Keratinocyte (primary cell): ENCODE results near the gene SH2B2. TPM values are rescaled to one million over a fixed set of nuclear protein-coding genes. Genes with fewer than 3 reads are reported as not detected.
"Not testable (repeated sequence)": the region's sequence is repeated elsewhere in the genome, so short reads cannot be mapped to it uniquely, and the experiment has no call there.

Experiments
- DNase-seq: peaks from one replicate; pipeline ENCODE4 v3.0.0-alpha.2; 2011; ENCODE audit warnings: low read depth, missing footprints, low spot score
- FAIRE-seq: peaks from 2 replicates; lab custom pipeline; 2011; peaks lifted over from hg19 to GRCh38; lab: Jason Lieb, UNC
- H2AFZ ChIP-seq: 2 replicates; pipeline ENCODE4 v1.6.0; 2012; ENCODE audit warnings: low read length, control low read depth, inconsistent platforms; ENCODE audit not compliant: control insufficient read depth
- H3K27ac ChIP-seq: 2 replicates; pipeline ENCODE4 v1.5.1; 2011; ENCODE audit warnings: low read length; ENCODE audit not compliant: control insufficient read depth, insufficient read depth
- H3K27me3 ChIP-seq: 3 replicates; pipeline ENCODE4 v1.6.0; 2011; ENCODE audit warnings: low read length; ENCODE audit not compliant: control insufficient read depth, insufficient read depth; ENCODE audit errors: extremely low read depth
- H3K36me3 ChIP-seq, 2 experiments: 2 replicates in 1 of 2; 3 replicates in 1 of 2; pipeline ENCODE4 v1.5.1; 2011; ENCODE audit warnings: low read length in 2 of 2, mild to moderate bottlenecking in 1 of 2; ENCODE audit not compliant: control insufficient read depth in 2 of 2, insufficient read depth in 2 of 2; ENCODE audit errors: extremely low read depth in 1 of 2
- H3K4me1 ChIP-seq: 3 replicates; pipeline ENCODE4 v1.5.1; 2011; ENCODE audit warnings: low read length; ENCODE audit not compliant: control insufficient read depth, insufficient read depth; ENCODE audit errors: extremely low read depth
- H3K4me2 ChIP-seq: 3 replicates; pipeline ENCODE4 v1.6.0; 2011; ENCODE audit warnings: low read depth, low read length; ENCODE audit not compliant: control insufficient read depth, insufficient read depth; ENCODE audit errors: extremely low read depth
- H3K4me3 ChIP-seq, 3 experiments: fragments of 200-600 bp in 1 of 3; sonication (generic) in 1 of 3; 2 replicates in 2 of 3; 3 replicates in 1 of 3; pipeline ENCODE4 v1.5.1; 2011 to 2016; ENCODE audit warnings: low read length in 3 of 3, mild to moderate bottlenecking in 3 of 3, control low read depth in 2 of 3, inconsistent platforms in 1 of 3, low read depth in 1 of 3, mixed read lengths in 1 of 3, mixed run types in 1 of 3, moderate library complexity in 1 of 3; ENCODE audit not compliant: control insufficient read depth in 2 of 3, insufficient read depth in 2 of 3; ENCODE audit errors: extremely low read depth in 1 of 3
- H3K79me2 ChIP-seq: 2 replicates; pipeline ENCODE4 v1.6.0; 2012; ENCODE audit warnings: low read length; ENCODE audit not compliant: control insufficient read depth, insufficient read depth
- H3K9ac ChIP-seq: 3 replicates; pipeline ENCODE4 v1.6.0; 2011; ENCODE audit warnings: low read length; ENCODE audit not compliant: control insufficient read depth, insufficient read depth; ENCODE audit errors: extremely low read depth
- H3K9me1 ChIP-seq: 3 replicates; pipeline ENCODE4 v1.6.0; 2011; ENCODE audit warnings: low read length; ENCODE audit not compliant: control insufficient read depth, insufficient read depth; ENCODE audit errors: extremely low read depth
- H3K9me3 ChIP-seq: 2 replicates; pipeline ENCODE4 v1.5.1; 2012; ENCODE audit warnings: low read depth, low read length; ENCODE audit not compliant: control insufficient read depth
- H4K20me1 ChIP-seq: 3 replicates; pipeline ENCODE4 v1.6.0; 2011; ENCODE audit warnings: low read length; ENCODE audit not compliant: control insufficient read depth, insufficient read depth; ENCODE audit errors: extremely low read depth
- dilution Hi-C: fragments of 300-500 bp; cut with MboI; formaldehyde crosslinking; loops from one replicate; pipeline ENCODE4 v1.7.0; 2020; ENCODE audit warnings: low sequenced_read_pairs; ENCODE audit not compliant: extremely low pct_ligation_motif_present
- polyA plus RNA-seq, 5 experiments: library from polyadenylated mRNA; depleted of rRNA in 3 of 5; stranded (reverse) in 3 of 5; stranded (forward) in 1 of 5; unstranded in 1 of 5; fragments of >200 nt; gene quantifications; 1 replicate in 1 of 5; 2 replicates in 3 of 5; 3 replicates in 1 of 5; pipeline versions ENCODE4 v1.2.1 to v1.2.3, GENCODE V29; 2011 to 2012; ENCODE audit warnings: missing spikeins in 2 of 5, low read depth in 1 of 5, low replicate concordance in 1 of 5

Gene SH2B2
- polyA plus RNA-seq, 1 donor (not counting 4 experiments of a cell fraction or from before 2014, with no cell fraction given): 0.59 TPM

GRCh38 chr7:102328863-102329262 lies 42.2 kb downstream of the SH2B2 start:
- H2AFZ ChIP-seq, H3K9ac ChIP-seq, H3K36me3 ChIP-seq, H3K4me3 ChIP-seq, DNase-seq, H3K9me3 ChIP-seq, H3K4me2 ChIP-seq, dilution Hi-C loops, H3K79me2 ChIP-seq, H3K4me1 ChIP-seq, H3K27me3 ChIP-seq, FAIRE-seq, H3K27ac ChIP-seq, H3K9me1 ChIP-seq, H4K20me1 ChIP-seq: not testable (repeated sequence)

GRCh38 chr7:102329366-102329765 lies 42.7 kb downstream of the SH2B2 start:
- DNase-seq, H3K4me1 ChIP-seq, H3K9ac ChIP-seq, FAIRE-seq, H3K4me2 ChIP-seq, H3K79me2 ChIP-seq, dilution Hi-C loops, H3K27ac ChIP-seq, H3K27me3 ChIP-seq, H3K9me3 ChIP-seq, H2AFZ ChIP-seq, H3K36me3 ChIP-seq, H3K9me1 ChIP-seq, H4K20me1 ChIP-seq, H3K4me3 ChIP-seq: not testable (repeated sequence)

GRCh38 chr7:102330666-102331460 lies 44.2 kb downstream of the SH2B2 start:
- H3K27me3 ChIP-seq, H3K9me1 ChIP-seq, dilution Hi-C loops, H3K36me3 ChIP-seq, H3K9me3 ChIP-seq, H4K20me1 ChIP-seq, H2AFZ ChIP-seq, H3K4me3 ChIP-seq, H3K27ac ChIP-seq, H3K4me1 ChIP-seq, DNase-seq, H3K4me2 ChIP-seq, H3K9ac ChIP-seq, FAIRE-seq, H3K79me2 ChIP-seq: not testable (repeated sequence)

- H3K4me2 ChIP-seq, dilution Hi-C loops, H3K4me1 ChIP-seq, H3K27me3 ChIP-seq, H3K36me3 ChIP-seq, H4K20me1 ChIP-seq, H3K4me3 ChIP-seq, H2AFZ ChIP-seq, FAIRE-seq, H3K79me2 ChIP-seq, H3K27ac ChIP-seq, H3K9me3 ChIP-seq, DNase-seq, H3K9me1 ChIP-seq, H3K9ac ChIP-seq: not testable (repeated sequence)
Measured at GRCh38 chr7:102335574-102335973, 48.9 kb downstream of the SH2B2 start.

- H3K79me2 ChIP-seq, H3K9me1 ChIP-seq, dilution Hi-C loops, H3K4me1 ChIP-seq, H3K27ac ChIP-seq, H3K4me2 ChIP-seq, H3K9me3 ChIP-seq, H2AFZ ChIP-seq, H4K20me1 ChIP-seq, FAIRE-seq, H3K27me3 ChIP-seq, DNase-seq, H3K9ac ChIP-seq, H3K36me3 ChIP-seq, H3K4me3 ChIP-seq: not testable (repeated sequence)
Measured at GRCh38 chr7:102337002-102337401, 50.3 kb downstream of the SH2B2 start.
